ENCODE data around the gene MRPL22. TPM values are rescaled to one million over a fixed set of nuclear protein-coding genes. Genes with fewer than 3 reads are reported as not detected.

Gene MRPL22
- total RNA-seq, 1 experiment from 2014 or later = 68.3 TPM

DNA sequence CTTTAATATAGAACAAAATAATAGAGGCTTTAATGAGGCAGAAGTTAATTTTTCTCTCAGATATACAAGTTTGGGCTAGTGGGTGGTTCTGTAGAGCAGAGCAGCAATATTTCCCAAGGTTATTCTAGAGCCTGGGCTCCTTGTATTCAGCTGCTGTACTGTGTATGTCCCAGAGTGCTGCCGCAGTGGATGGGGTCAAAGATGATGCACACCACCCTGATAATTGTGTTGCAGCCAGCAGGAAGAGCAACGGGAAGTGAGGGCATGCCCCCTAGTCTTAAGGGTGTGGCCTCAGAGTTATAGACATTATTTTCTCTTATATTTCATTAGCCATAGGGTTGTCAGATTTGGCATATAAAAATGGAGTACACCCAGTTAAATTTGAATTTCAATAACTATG, 48.8 kb downstream of the MRPL22 start (continued):
- TF ChIP-seq, protein P1, sequence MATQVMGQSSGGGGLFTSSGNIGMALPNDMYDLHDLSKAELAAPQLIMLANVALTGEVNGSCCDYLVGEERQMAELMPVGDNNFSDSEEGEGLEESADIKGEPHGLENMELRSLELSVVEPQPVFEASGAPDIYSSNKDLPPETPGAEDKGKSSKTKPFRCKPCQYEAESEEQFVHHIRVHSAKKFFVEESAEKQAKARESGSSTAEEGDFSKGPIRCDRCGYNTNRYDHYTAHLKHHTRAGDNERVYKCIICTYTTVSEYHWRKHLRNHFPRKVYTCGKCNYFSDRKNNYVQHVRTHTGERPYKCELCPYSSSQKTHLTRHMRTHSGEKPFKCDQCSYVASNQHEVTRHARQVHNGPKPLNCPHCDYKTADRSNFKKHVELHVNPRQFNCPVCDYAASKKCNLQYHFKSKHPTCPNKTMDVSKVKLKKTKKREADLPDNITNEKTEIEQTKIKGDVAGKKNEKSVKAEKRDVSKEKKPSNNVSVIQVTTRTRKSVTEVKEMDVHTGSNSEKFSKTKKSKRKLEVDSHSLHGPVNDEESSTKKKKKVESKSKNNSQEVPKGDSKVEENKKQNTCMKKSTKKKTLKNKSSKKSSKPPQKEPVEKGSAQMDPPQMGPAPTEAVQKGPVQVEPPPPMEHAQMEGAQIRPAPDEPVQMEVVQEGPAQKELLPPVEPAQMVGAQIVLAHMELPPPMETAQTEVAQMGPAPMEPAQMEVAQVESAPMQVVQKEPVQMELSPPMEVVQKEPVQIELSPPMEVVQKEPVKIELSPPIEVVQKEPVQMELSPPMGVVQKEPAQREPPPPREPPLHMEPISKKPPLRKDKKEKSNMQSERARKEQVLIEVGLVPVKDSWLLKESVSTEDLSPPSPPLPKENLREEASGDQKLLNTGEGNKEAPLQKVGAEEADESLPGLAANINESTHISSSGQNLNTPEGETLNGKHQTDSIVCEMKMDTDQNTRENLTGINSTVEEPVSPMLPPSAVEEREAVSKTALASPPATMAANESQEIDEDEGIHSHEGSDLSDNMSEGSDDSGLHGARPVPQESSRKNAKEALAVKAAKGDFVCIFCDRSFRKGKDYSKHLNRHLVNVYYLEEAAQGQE (IDR thresholded peaks at IDR 0.05; ENCODE audit: low read depth) = no peak
- TF ChIP-seq, protein P2, sequence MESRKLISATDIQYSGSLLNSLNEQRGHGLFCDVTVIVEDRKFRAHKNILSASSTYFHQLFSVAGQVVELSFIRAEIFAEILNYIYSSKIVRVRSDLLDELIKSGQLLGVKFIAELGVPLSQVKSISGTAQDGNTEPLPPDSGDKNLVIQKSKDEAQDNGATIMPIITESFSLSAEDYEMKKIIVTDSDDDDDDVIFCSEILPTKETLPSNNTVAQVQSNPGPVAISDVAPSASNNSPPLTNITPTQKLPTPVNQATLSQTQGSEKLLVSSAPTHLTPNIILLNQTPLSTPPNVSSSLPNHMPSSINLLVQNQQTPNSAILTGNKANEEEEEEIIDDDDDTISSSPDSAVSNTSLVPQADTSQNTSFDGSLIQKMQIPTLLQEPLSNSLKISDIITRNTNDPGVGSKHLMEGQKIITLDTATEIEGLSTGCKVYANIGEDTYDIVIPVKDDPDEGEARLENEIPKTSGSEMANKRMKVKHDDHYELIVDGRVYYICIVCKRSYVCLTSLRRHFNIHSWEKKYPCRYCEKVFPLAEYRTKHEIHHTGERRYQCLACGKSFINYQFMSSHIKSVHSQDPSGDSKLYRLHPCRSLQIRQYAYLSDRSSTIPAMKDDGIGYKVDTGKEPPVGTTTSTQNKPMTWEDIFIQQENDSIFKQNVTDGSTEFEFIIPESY (IDR thresholded peaks at IDR 0.05; ENCODE audit: extremely low read depth, insufficient replicate concordance, low read length) = no peak
- TF ChIP-seq EZH2phosphoT487 (IDR thresholded peaks at IDR 0.05; ENCODE audit: borderline replicate concordance) = no peak
- TF ChIP-seq YY1 (IDR thresholded peaks at IDR 0.05; ENCODE audit: extremely low read depth, insufficient replicate concordance, low read depth, low read length) = no peak

DNA sequence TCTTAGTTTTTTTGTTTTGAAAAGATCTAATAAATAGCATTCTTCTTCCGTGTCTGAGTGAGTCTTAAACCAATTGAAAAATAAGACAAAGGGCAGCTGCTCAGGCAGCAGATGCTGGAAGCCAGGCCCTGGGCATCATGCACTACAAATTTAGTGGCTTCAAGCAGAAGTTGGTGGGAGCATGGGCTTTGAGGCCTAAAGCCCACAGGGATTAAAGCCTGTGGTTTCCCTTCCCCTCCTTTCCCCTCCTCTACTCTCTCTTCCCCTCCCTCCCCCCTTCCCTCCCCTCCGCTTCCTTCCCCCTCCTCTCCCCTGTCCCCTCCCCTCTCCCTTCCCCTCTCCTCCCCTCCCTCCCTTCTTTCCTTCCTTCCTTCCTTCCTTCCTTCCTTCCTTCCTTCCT, 52.6 kb downstream of the MRPL22 start:
- TF ChIP-seq, protein P3, sequence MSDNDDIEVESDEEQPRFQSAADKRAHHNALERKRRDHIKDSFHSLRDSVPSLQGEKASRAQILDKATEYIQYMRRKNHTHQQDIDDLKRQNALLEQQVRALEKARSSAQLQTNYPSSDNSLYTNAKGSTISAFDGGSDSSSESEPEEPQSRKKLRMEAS (IDR thresholded peaks at IDR 0.05) = no peak
- no peak for TF ChIP-seq SRF (IDR thresholded peaks at IDR 0.05; ENCODE audit: low read depth)
- Histone ChIP-seq H3K4me2 (ENCODE audit: low read length) (no peak overlapping the region), H3K9me2 (ENCODE audit: insufficient read depth) (no peaks in the 10 kb centered on the region), H2AFZ (ENCODE audit: low read depth, low read length, poor library complexity, severe bottlenecking) (no peak overlapping the region), H4K20me1 (ENCODE audit: insufficient read depth) (no peaks in the 10 kb centered on the region), H3K27ac (ENCODE audit: low read depth, low read length) (no peak overlapping the region), H3K4me3 (replicated peaks in 1 of 2; ENCODE audit: low read depth in 1 of 2, low read length in 2 of 2) (no peak overlapping the region), H3K79me2 (ENCODE audit: insufficient read depth, low read length) (no peaks in the 10 kb centered on the region), H3K9ac (ENCODE audit: low read length) (no peak overlapping the region), H3K27me3 (ENCODE audit: insufficient read depth, low read length) (no peaks in the 10 kb centered on the region), H3K9me3 (ENCODE audit: control insufficient read depth in 1 of 2, insufficient read depth in 1 of 2, low read depth in 1 of 2, low read length in 2 of 2) (no peaks in the 10 kb centered on the region), H3K36me3 (ENCODE audit: control insufficient read depth in 1 of 2, insufficient read depth in 2 of 2, low read length in 2 of 2) (no peaks in the 10 kb centered on the region), H3K4me1 (ENCODE audit: control insufficient read depth in 1 of 2, insufficient read depth in 2 of 2, low read length in 2 of 2) (peaks cover 0 to 10% of the 10 kb centered on the region in 2 experiments; a peak in 1 of 4 replicates)
- BruUV-seq (replicated peaks) = no TSS peak
- intact Hi-C loops (cut with micrococcal nuclease) = no loop called here
- POLR2A ChIA-PET = no interaction called here
- ATAC-seq (no peak), DNase-seq (ENCODE audit: low read depth, low spot score) (no peak)
- CTCF ChIA-PET = no interaction called here
- RAD21 ChIA-PET (ENCODE audit: low non-redundant PET in 1 of 2, low total read pairs in 2 of 2, uncharacterized antibody in 2 of 2, unreplicated experiment in 2 of 2) = no interaction called here
